Cerebellar nuclear complex (tissue), 1 donor: ENCODE data around the gene CCDC92B.
"Not testable (repeated sequence)": the region's sequence is repeated elsewhere in the genome, so short reads cannot be mapped to it uniquely, and the experiment has no call there.

Experiments used
- DNase-seq, 2 experiments: peaks; one replicate each; lab custom pipeline; 2025; lab: John Stamatoyannopoulos, UW

The CCDC92B gene

GRCh38 chr17:2749058-2749783 lies at the start of gene CCDC92B:
Gene CCDC92B (minus strand): TSS chr17:2749652. CDS start chr17:2735145, 14,507 bp downstream.
- no peak for DNase-seq

GRCh38 chr17:2798678-2799077 lies 49.2 kb upstream of the CCDC92B start:
- no peak for DNase-seq

DNA sequence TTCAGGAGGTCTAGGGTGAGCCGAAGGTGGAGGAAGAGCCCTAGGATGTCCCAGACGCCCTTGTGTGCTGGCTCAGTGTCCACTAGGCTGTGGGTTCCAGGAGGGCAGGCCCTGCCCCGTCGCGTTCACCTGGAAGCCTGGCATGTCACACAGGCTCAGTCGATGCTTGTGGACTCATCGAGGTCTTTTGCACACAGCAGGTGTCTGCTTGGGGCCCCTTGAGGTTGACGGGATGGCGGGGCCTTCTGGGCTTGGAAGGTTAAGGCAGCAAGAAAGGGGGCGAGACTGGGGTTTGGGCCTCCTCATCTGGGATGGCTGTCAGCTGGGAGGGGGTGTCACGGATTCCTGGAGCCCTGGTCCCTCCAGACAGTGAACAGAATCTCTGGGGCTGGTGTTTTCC lies 48.7 kb upstream of the CCDC92B start:
- no peak for DNase-seq

DNA sequence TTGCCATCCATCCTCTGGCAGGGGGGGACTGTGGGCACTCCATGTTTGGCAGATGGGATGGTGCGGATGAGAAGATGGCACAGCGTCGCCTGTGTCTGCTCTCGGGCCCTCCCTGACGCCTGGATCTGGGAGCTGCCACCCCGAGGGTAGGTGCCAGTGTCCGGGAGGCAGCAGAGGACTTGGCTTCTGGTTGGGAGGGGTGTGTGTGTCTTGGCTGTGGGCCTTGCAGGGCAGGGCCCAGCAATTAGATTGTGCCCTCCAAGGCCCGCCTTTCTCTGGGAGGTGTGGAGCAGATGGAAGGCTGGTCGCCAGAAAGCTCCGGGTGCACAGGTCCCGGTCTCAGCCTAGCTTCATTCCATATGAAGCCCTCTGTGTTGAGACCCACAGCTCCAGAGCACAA lies 48.2 kb upstream of the CCDC92B start:
- DNase-seq, result peak; percentile 51 to 87

GRCh38 chr17:2797226-2797625 lies 47.8 kb upstream of the CCDC92B start:
- no peak for DNase-seq

DNA sequence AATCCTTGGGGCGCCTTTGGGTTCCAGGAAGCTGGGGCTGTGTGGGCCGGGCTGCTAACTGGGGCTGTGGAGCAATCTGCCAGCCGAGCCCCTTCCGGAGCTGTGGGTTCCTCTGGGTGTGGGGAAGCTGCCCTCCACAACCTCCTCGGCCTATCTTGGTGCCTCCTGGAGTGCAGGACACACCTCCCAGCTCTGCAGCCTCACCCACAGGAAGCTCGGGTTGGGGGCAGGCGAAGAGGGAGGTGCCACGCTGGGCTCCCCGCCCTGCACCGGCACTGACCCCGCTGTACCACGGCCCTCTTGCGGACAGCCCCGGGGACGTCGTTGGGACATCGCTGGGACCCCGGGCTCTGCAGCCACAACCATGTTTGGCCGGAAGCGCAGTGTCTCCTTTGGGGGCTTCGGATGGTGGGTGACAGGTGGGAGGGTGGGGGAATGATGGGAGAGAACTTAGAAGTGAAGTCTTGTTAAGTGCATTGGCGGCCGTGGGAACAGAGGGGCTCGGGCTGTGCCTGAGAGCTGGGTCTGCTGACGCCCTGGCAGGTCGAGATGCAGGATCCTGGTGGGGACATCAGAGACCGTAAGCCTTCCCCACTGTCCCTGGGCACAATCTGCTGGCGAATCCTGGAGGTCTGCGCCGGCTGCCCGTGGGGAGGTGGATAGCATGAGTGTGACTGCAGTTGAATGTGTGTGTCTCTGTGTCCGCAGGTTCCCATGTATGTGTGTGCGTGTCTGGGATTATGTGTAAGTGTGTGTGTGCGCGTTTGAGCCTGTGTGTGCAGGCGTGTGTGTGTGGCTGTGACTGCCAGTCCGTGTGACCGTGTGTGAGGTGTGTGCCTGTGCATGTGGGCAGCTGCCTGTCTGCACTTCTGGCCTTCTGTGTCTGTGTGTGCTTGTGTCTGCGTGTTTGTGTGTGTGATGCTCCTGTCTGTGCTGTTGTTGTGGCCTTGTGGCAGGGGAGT lies 47.0 kb upstream of the CCDC92B start, which contains the start of gene RAP1GAP2:
TSS of gene RAP1GAP2 (plus strand) at position 275 of the 962 bp plus-strand sequence. CDS start at position 365, 90 bp downstream.
- no peak for DNase-seq

DNA sequence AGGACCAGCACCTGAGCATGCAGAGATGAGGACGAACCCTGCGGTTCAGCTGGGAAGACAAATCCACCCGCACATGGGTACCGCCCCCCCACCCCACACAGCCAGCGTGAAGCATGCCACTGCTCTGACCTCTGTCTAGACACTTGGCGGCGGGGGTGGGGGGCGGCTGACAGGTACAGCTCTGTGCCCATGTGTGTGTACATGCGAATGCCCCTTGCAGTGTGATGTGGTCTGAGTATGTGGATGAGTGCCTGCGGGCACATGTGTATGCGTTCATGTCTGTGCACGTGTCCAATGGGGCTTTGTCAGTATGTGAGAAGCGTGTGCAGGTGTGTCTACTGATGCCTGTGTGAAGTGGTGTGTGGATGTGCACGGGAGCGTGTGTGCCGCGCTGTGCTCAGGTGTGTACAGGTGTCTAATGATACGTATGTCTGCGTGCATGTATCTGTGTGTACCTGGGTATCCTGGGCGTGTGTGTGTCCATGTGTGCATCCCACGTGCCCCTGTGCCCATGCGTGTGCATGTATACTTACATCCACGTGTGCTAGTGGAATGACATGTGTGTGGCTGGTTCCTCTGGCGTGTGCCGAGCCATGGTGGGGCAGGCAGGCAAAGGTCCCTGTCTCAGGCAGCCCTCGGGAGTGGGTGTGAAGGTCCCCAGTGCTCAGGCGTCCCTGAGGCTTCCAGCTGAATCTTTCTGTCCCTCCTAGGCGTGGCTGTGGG lies 46.1 kb upstream of the CCDC92B start:
- no peak for DNase-seq

DNA sequence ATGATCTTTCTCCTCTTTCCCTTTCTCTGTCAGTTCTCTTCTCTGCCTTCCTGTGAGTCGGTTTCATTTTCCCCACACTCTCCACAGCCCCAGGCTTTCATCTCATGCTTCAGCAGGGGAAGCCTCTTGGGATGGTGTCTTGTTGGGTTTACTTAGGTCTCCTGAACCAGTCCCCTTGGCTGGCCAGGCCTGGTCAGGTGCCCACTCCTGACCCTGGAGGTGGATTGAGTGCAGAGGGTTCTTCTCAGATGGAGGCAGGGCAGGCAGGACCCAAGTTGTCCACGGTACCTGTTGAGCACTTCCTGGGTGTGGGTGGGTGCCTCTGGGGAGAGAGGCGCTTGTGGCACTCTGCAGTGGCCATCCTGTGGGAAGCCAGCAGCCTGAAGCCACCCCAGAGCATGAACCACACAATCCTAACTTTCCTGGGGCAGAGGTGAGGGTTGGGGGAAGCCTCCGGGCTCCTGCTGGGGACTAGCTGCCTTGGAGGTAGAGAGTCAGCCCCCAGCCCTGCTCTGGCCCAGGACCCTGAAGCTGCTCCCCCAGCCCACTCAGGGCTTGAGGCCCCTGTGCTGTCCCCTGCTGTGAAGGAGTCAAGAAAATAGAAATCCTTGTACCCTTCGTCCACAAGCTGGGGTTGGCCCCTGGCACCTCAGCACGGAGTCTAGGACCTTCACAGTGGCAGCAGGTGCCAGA lies 44.8 kb upstream of the CCDC92B start:
- DNase-seq, result no peak

DNA sequence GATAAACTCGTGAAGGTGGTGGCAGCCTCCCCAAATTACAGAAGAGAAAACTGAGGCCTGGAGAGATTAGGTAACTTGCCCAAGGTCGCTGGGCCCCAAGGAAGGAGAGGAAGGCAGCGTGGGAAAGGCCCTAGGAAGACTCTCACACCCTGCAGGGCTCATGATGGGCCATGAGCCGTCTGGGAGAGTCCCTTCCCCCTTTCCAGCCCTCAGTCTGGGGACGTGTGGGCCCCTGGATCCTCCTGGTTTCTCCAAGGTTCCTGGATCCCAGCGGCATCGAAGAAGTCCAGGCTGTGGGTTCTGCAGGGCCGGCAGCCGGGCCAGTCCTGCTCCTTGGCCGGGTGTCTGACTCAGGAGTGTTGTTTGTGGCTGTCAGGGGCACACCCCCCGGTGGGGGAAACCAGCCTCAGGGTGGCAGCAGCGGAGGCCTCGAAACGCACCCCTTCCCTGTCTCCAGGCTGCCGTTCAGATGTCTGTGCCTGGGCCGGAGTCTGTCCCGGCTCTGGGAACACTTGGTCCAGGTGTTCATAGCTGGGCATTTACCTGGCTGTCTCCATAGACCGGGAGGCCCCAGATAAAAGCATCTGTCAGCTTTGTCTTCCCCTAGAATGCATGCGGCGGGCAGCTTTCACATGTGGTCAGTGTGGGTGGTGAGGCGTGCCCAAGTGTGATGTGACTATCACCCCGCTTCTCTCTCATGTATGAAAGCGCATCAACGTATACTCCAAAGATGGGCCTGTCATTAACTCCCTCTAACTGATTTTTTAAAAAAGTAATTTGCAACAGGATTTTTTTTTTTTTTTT lies 43.1 kb upstream of the CCDC92B start:
- no peak for DNase-seq

- no peak for DNase-seq
Observed at GRCh38 chr17:2789700-2790099, 40.2 kb upstream of the CCDC92B start.

GRCh38 chr17:2786176-2786881 lies 36.9 kb upstream of the CCDC92B start:
- peak in 1 of 2 experiments; percentile 56 for DNase-seq

DNA sequence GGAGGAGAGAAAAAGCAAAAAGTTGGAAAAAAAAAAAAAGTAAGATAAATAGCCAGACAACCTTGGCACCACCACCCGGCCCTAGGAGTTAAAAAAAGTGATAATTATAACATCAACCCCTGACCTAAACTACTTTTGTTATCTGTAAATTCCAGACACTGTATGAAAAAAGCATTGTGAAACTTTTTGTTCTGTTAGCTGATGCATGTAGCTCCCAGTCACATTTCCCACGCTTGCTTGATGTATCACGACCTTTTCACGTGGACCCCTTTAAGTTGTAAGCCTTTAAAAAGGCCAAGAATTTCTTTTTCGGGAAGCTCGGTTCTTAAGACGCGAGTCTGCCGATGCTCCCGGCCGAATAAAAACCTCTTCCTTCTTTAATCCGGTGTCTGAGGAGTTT lies 35.9 kb upstream of the CCDC92B start:
- DNase-seq, result not testable (repeated sequence)

DNA sequence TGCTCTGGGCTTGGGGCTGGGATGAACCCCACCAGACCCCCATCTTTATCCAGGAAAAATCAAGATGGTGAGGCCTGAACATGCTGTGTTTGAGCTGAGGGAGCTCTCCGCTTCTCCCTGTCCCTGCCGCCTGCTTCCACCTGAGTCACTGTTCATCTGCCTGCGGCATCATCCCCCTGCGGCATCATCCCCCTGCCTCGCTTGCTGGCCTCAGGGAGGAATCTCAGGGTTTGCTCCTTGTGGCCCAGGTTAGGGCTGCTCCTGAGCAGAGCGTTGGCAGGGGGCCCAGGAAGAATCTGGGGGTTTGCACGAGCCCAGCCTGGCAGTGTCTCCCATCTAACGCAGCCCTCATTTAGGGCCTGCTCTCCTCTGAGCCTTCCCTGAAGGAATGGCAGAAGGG lies 35.4 kb upstream of the CCDC92B start:
- DNase-seq, result no peak

- DNase-seq, result peak in 1 of 2 experiments; percentile 29
Observed at GRCh38 chr17:2783310-2784030, 34.0 kb upstream of the CCDC92B start.

- DNase-seq, result no peak
Observed at GRCh38 chr17:2782055-2782454, 32.6 kb upstream of the CCDC92B start.

DNA sequence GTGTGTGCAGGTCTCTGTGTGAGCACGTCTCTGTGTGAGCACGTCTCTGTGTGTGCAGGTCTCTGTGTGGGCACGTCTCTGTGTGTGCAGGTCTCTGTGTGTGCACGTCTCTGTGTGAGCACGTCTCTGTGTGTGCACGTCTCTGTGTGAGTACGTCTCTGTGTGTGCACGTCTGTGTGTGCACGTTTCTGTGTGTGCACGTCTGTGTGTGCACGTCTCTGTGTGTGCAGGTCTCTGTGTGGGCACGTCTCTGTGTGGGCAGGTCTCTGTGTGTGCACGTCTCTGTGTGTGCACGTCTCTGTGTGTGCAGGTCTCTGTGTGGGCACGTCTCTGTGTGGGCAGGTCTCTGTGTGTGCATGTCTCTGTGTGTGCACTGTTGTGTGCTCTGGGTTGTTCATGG lies 32.1 kb upstream of the CCDC92B start:
- not testable (repeated sequence) for DNase-seq

- DNase-seq, result peak; percentile 87 to 91
Observed at GRCh38 chr17:2780931-2781454, 31.5 kb upstream of the CCDC92B start.

DNA sequence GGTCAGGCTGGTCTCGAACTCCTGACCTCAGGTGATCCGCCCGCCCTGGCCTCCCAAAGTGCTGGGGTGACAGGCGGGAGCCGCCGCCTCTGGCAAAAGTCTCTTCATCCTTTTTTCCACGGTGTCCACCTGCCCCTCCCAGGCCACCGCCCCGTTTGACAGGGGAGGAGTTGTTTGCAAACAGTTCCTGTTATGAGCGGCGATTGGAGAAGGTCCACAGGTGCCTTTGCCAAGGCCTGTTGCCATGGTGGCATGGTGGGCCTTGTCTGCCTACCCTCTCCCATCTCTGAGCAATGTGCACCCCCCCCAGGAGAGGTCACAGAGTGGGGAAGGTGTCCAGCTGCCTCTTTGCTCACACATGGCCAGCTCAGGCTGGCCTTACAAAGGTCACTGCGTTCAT lies 30.8 kb upstream of the CCDC92B start:
- DNase-seq, result no peak

DNA sequence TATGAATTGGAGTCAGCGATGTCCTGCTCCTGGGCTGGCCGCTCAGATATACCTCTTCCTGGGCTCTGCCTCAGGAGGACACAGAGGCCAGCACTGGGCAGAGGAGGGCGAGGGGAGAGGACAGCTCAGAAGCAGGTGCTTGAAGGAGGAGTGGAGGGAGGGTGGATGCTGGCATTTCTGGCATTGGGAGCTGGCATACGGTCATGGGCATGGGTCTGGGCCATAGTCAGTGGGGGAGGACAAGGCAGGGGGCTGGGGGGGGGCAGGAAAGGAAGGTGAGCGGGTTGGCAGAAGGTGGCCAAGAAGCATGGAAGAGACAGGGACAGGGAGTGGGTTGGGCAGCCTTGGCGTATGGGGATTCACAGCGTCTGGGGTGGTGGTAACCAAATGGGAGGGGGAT lies 30.1 kb upstream of the CCDC92B start:
- no peak for DNase-seq
